Effector CD8-positive, alpha-beta T cell (primary cell): ENCODE measurements around the gene IFT20.
"Not testable (repeated sequence)": the region's sequence is repeated elsewhere in the genome, so short reads cannot be mapped to it uniquely, and the experiment has no call there.

Experiments
- DNase-seq: peaks from one replicate; lab custom pipeline; 2025; lab: John Stamatoyannopoulos, UW

IFT20 gene

DNA sequence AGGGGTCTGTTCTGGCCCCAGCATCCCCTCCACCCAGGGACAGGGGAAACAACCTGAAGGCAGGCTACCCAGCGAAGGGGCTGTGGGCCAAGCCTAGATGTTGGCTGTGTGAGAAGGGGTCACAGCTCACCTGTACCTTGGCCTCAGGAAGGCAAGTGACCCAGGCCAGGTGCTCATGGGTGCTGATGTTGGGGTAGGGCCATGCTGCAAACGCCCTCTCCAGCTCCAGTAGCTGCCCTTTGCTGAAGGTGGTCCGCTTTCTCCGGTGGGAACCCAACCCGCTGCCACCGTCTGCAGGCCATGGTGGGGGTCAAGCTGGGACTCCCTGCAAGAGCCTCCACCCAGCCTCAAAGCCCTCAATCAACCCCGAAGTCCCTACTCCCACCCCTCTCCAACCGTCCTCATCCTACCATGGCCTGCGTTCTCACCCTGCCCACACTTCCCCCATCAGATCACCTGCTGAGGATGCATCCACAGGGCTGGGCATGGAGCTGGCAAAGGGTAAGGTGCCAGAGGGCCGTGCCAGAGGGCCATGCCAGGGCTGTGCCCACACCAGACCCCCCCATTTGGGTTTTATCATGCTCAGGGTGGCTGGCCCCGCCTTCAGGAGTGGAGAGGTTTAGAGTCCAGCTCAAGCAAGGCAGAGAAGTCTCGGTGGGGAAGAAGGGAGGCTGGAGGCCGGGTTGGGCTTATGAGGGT is 29.5 kb upstream of the IFT20 start, which contains the start of gene SEBOX:
SEBOX (minus strand) TSS at position 535 of the 699 bp plus-strand sequence; CDS start at position 487, 48 bp downstream.
- no peak for DNase-seq

DNA sequence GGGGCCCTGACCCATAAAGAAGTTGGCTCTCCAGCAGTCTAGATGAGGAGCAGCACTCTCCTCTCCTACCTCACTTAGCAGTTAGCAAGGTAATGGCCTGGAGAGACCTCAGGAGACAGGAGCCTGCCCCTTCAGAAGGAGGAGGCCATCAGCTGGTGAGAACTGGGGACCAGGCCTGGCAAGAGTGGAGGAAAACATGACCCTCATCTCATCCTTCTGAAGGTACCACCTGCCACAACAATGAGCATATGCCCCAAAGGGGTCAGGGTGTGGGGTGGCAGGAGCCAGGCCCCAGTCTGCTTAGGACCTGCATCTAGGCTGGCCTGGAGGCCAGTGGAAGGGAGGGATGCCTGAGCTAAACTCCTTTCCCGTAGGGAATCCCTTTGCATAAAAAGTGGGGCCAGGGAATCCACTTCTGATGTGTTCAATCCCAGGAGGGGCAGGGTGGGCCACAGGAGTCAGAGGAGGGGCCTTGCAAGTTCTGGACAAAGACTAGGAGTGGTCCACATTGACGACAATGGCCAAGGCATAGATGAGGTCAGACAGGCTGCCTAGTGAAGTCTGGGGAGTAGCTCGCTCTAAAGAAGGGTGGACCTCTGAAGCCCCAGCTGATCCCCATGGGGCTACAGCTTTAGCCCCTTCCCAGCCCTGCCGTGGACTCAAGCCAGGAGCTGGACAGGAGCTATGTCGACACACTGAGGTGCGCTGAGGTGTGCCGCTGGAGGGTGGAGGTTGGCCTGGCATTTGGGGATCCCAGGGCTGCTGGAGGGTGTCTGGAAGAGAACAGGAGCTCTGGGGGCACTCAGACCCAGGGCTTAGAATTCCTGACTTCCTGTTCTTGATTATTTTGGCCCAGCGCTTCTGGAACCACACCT is 28.7 kb upstream of the IFT20 start:
- DNase-seq: no peak

DNA sequence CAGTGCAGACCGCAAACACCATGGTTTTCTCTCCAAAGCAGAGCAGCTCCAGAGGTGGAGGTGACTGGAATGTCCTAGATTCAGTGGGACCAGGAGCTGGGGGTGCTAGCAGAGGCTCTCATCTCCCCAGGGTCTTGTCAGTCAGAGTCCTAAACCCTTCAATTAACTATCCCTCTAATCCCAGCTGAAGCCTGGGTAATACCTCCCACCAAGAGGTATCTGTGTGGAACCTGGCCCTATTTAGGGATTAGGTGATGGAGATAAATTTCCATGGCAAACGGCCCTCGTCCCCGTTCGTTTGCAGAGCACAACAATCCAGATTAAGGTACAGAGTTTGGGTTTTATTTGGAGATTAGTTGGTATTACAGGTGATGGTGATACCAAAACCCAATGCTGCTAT is 27.9 kb upstream of the IFT20 start:
- DNase-seq: no peak

- DNase-seq: no peak
Observed at GRCh38 chr17:28357901-28358197, 22.6 kb upstream of the IFT20 start.

GRCh38 chr17:28357061-28357900 is 22.0 kb upstream of the IFT20 start, which contains the start of gene POLDIP2:
POLDIP2 (minus strand) TSS chr17:28357527; CDS start chr17:28357448, 79 bp downstream.
- DNase-seq: peak; percentile 89

DNA sequence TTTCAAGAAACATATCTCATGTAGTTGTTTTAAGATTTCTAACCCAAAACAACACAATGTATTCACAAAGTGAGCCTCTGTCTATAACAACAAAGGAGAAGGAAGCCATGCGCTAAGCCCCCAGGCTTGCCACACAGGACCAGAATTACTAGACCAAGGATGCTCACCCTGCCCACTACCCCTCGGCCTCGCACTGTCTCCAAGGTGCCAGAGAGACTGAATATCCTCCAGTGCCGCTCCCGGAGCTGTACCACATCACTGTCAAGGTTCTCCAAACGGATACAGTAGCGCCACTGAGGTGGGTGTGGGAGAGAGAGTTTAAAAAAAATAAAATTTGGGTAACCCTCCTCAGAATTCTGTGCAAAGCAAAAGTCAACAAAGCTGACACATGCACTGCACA is 15.0 kb upstream of the IFT20 start:
- DNase-seq: no peak

- no peak for DNase-seq
Observed at GRCh38 chr17:28348979-28349378, 13.7 kb upstream of the IFT20 start.

DNA sequence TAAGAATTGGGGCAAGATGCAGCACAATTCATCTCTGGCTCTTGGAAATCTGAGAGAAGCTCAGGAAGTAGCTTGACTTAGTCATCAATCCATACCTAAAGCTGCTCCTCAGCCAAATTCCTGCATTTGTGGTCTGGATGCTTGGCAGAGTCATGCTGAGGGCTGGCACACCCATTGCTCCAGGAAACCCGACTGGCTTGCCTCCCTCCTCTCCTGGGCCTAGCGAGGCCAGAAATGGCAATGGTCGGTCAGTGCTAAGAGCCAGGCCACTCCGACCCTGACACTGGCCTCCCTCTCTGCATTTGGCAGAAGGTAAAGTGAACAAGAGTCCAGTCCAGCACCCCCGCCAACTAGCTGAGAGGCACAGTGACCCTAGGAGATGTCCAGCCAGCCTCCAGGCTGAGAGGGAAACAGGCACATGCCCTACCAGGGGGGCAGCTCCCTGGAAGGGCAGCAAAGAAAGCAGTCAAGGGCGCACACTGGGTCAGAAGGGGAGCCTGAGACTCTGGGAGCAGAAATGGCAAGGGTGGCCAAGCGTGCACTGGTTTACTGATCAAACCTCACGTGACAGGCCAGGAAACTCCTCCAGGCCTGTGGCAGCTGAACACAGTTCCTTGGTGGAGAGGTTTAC is 12.1 kb upstream of the IFT20 start:
- DNase-seq: no peak

- DNase-seq: no peak
Observed at GRCh38 chr17:28346746-28347246, 11.5 kb upstream of the IFT20 start.

- no peak for DNase-seq
Observed at GRCh38 chr17:28346199-28346580, 10.9 kb upstream of the IFT20 start.

GRCh38 chr17:28345419-28346198 is 10.3 kb upstream of the IFT20 start:
- no peak for DNase-seq

DNA sequence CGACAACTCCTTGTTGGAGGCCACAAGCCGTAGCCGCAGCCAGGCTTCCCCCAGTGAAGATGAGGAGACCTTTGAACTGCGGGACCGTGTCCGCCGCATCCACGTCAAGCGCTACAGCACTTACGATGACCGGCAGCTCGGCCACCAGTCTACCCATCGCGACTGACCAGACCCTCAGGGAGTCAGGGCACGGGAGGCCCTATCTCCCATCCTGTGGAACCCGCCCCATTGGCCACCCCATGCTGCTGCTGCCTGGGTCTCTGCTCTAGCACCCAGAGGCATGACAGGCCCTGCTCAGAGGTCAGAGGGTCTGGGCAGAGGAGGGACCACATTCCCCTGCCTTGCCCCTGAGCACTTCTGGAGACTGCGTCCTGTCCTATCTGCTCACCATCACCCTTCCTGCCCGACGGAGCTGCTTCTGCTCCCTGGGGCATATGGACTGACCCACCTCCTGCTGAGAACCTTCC is 9.2 kb upstream of the IFT20 start:
- no peak for DNase-seq

DNA sequence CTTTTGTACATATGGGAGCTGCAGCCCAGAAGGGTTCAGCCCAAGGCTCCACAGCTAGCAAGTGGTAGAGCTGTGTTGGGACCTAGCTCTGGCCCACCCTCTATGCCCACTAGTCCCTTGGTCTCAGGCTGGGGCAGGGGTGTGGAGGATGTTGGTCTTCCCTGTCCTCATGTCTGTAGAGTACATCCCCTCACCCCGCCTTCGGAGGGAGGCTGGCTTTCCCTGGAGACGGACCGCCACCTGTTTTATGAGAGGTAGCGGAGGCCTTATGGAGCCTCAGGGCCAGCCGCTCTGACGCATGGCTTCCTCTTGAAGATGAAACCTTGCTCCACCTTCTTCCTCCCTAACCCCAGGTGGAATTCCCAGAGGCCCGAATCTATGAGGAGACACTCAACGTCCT is 8.7 kb upstream of the IFT20 start:
- no peak for DNase-seq

DNA sequence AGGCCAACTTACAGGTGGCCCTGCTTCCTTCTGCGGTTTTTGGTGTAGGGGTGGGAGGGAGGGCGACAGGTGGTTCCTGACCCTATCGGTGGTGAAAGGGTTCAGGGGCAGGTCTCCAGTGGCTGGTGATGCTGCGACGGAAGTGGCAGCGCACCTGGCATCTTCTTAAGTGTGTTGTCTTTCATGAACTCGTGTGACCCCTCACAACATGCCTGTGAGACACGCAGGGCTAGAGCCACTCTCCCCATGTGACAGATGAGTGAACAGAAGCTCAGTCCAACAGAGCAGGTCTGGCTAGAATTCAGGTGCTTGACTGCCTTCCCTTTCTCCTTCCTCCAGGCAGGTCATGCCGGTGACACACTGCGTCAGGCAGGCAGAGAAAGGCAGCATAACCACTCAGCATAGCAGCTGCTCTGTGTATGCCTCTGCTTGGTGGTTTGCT is 8.2 kb upstream of the IFT20 start:
- no peak for DNase-seq

DNA sequence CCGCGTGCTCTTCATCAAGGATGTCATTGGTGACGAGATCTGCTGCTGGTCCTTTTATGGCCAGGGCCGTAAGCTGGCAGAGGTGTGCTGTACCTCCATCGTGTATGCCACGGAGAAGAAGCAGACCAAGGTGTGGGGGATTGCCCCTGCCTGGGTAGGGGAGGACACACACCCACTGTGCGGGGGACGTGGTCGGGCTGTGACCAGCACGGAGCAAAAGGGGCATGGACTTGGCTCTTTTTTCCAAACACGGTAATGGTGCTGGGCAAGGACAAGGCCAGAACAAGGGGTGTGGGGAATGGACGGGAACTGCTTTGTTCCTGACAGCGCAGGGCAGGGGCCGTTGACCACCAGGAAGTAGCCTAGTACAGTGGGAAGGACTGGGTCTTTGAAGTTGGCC is 7.0 kb upstream of the IFT20 start:
- no peak for DNase-seq

DNA sequence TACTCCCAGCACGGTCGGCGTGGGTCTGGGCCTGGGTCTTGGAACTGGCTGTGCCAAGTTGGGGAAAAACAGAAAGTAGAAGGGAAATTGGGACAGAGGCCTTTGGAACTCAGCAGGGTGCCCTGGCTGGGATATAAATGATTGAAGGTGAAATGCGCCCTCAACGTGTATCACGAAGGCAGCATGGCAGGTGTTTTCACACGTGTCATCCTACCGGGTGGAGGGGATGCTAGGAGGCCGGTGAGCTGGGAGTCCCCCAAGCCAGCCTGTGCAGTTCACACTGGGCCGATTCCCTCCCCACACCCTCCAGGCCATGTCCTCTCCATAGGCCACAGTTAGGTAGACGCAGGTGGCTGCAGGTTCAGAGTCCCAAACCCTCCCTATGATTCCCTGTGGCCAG is 6.2 kb upstream of the IFT20 start:
- no peak for DNase-seq

GRCh38 chr17:28340374-28340773 is 5.1 kb upstream of the IFT20 start:
- DNase-seq: no peak

GRCh38 chr17:28339431-28339830 is 4.2 kb upstream of the IFT20 start:
- DNase-seq: no peak

DNA sequence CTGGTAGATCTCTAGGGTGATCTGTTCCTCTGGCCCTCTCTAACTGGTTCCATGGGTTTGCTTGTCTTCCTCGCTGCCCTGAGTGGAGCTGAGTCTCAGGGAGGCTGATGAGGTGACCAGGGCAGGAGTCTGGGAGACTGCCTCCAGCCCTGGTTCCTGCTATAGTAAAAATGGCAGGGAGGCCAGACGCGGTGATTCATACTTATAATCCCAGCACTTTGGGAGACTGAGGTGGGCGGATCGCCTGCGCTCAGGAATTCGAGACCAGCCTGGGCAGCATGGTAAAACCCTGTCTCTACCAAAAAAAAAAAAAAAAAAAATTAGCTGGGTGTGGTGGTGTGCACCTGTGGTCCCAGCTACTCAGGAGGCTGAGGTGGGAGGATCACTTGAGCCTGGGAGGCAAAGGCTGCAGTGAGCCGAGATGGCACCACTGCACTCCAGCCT is 3.5 kb upstream of the IFT20 start:
- not testable (repeated sequence) for DNase-seq

GRCh38 chr17:28338056-28338768 is 2.9 kb upstream of the IFT20 start:
- DNase-seq: no peak
